Activated CD4-positive, CD25-positive, alpha-beta regulatory T cell treated with anti-CD3 and anti-CD28 coated beads, Interleukin-2, amount 50 U/mL, for 72 hours (primary cell): ENCODE measurements around the gene PPFIBP1.
"Not testable (repeated sequence)": the region's sequence is repeated elsewhere in the genome, so short reads cannot be mapped to it uniquely, and the experiment has no call there.

ENCODE experiments used
- DNase-seq: peaks from one replicate; pipeline ENCODE4 v3.0.0; 2021

Gene PPFIBP1

GRCh38 chr12:27544858-27545257 lies 20.9 kb downstream of the PPFIBP1 start:
- not testable (repeated sequence) for DNase-seq

- DNase-seq = no peak
Observed at GRCh38 chr12:27545665-27546064, 21.7 kb downstream of the PPFIBP1 start.

- no peak for DNase-seq
Observed at GRCh38 chr12:27547592-27547991, 23.6 kb downstream of the PPFIBP1 start.

- DNase-seq = no peak
Observed at GRCh38 chr12:27548301-27549199, 24.5 kb downstream of the PPFIBP1 start.

- no peak for DNase-seq
Observed at GRCh38 chr12:27549236-27549800, 25.3 kb downstream of the PPFIBP1 start.

- DNase-seq = no peak
Observed at GRCh38 chr12:27549801-27550652, 26.0 kb downstream of the PPFIBP1 start.

- no peak for DNase-seq
Observed at GRCh38 chr12:27550653-27550975, 26.6 kb downstream of the PPFIBP1 start.

GRCh38 chr12:27551172-27551840 lies 27.3 kb downstream of the PPFIBP1 start:
- no peak for DNase-seq

GRCh38 chr12:27552235-27552634 lies 28.2 kb downstream of the PPFIBP1 start:
- DNase-seq = no peak

- DNase-seq = no peak
Observed at GRCh38 chr12:27552886-27553560, 29.0 kb downstream of the PPFIBP1 start.

GRCh38 chr12:27553941-27554340 lies 29.9 kb downstream of the PPFIBP1 start:
- no peak for DNase-seq

- no peak for DNase-seq
Observed at GRCh38 chr12:27554421-27555186, 30.6 kb downstream of the PPFIBP1 start.

GRCh38 chr12:27555361-27555760 lies 31.4 kb downstream of the PPFIBP1 start:
- no peak for DNase-seq

- no peak for DNase-seq
Observed at GRCh38 chr12:27555925-27556778, 32.1 kb downstream of the PPFIBP1 start.

GRCh38 chr12:27560126-27560525 lies 36.1 kb downstream of the PPFIBP1 start:
- no peak for DNase-seq

- DNase-seq = no peak
Observed at GRCh38 chr12:27561535-27562350, 37.7 kb downstream of the PPFIBP1 start.

GRCh38 chr12:27564612-27565213 lies 40.7 kb downstream of the PPFIBP1 start:
- no peak for DNase-seq

- DNase-seq = no peak
Observed at GRCh38 chr12:27566159-27566558, 42.2 kb downstream of the PPFIBP1 start.

- DNase-seq = no peak
Observed at GRCh38 chr12:27566626-27567025, 42.6 kb downstream of the PPFIBP1 start.
